H9 (cell line): ENCODE data around the gene SAMM50. TPM values are rescaled to one million over a fixed set of nuclear protein-coding genes. Genes with fewer than 3 reads are reported as not detected.

ENCODE experiments used
- DNase-seq: peaks from one replicate; pipeline ENCODE4 v3.0.0-alpha.2; 2017
- H2AFZ ChIP-seq: one replicate; pipeline ENCODE4 v1.6.1; 2013; ENCODE audit warnings: mild to moderate bottlenecking, low read length, control low read depth, moderate library complexity
- H2AK5ac ChIP-seq: 2 replicates; pipeline ENCODE4 v1.6.1; 2013; ENCODE audit warnings: low read length, control low read depth, mixed read lengths; ENCODE audit not compliant: insufficient read length
- H2BK120ac ChIP-seq: one replicate; pipeline ENCODE4 v1.6.1; 2013; ENCODE audit warnings: low read depth, mild to moderate bottlenecking, low read length, control low read depth, inconsistent platforms; ENCODE audit not compliant: poor library complexity, severe bottlenecking
- H2BK12ac ChIP-seq: 2 replicates; pipeline ENCODE4 v1.6.1; 2013; ENCODE audit warnings: low read length, control low read depth, mixed read lengths, low read depth; ENCODE audit not compliant: insufficient read length
- H2BK15ac ChIP-seq: 2 replicates; pipeline ENCODE4 v1.6.1; 2013; ENCODE audit warnings: low read depth, low read length, control low read depth
- H2BK20ac ChIP-seq: one replicate; pipeline ENCODE4 v1.6.1; 2013; ENCODE audit warnings: low read depth, mild to moderate bottlenecking, low read length, control low read depth, inconsistent platforms; ENCODE audit not compliant: poor library complexity, severe bottlenecking
- H2BK5ac ChIP-seq: 2 replicates; pipeline ENCODE4 v1.6.1; 2013; ENCODE audit warnings: low read length, control low read depth, mixed read lengths; ENCODE audit not compliant: insufficient read length
- H3K14ac ChIP-seq: 2 replicates; pipeline ENCODE4 v1.6.1; 2013; ENCODE audit warnings: low read length, control low read depth; ENCODE audit not compliant: insufficient read depth
- H3K18ac ChIP-seq: 2 replicates; pipeline ENCODE4 v1.6.1; 2013; ENCODE audit warnings: low read depth, mild to moderate bottlenecking, mixed read lengths, low read length, control low read depth; ENCODE audit not compliant: insufficient read length
- H3K23ac ChIP-seq: 2 replicates; pipeline ENCODE4 v1.6.1; 2013; ENCODE audit warnings: low read length, control low read depth, mixed read lengths, low read depth; ENCODE audit not compliant: insufficient read length
- H3K23me2 ChIP-seq: 2 replicates; pipeline ENCODE4 v1.6.1; 2013; ENCODE audit warnings: low read depth, mild to moderate bottlenecking, mixed read lengths, low read length, control low read depth; ENCODE audit not compliant: insufficient read length, poor library complexity, severe bottlenecking
- H3K27ac ChIP-seq: 2 replicates; pipeline ENCODE4 v1.5.1; 2013; ENCODE audit warnings: low read length, control low read depth, mixed read lengths, low read depth; ENCODE audit not compliant: insufficient read length
- H3K27me3 ChIP-seq: 2 replicates; pipeline ENCODE4 v1.6.1; 2013; ENCODE audit warnings: low read length, control low read depth, inconsistent platforms; ENCODE audit not compliant: insufficient read depth
- H3K4ac ChIP-seq: 2 replicates; pipeline ENCODE4 v1.6.1; 2013; ENCODE audit warnings: low read depth, mild to moderate bottlenecking, control low read depth, inconsistent platforms, low read length, moderate library complexity
- H3K4me1 ChIP-seq: 2 replicates; pipeline ENCODE4 v1.6.1; 2013; ENCODE audit warnings: low read length, control low read depth, inconsistent platforms; ENCODE audit not compliant: insufficient read depth
- H3K4me2 ChIP-seq: 2 replicates; pipeline ENCODE4 v1.6.1; 2013; ENCODE audit warnings: low read length, control low read depth, mixed read lengths; ENCODE audit not compliant: insufficient read length, insufficient read depth
- H3K56ac ChIP-seq: 2 replicates; pipeline ENCODE4 v1.6.1; 2013; ENCODE audit warnings: low read depth, mild to moderate bottlenecking, mixed read lengths, low read length, control low read depth; ENCODE audit not compliant: insufficient read length
- H3K79me1 ChIP-seq: 2 replicates; pipeline ENCODE4 v1.6.1; 2013; ENCODE audit warnings: low read depth, mild to moderate bottlenecking, moderate library complexity, low read length, control low read depth, inconsistent platforms; ENCODE audit not compliant: insufficient read depth, poor library complexity, severe bottlenecking
- H3K79me2 ChIP-seq: 2 replicates; pipeline ENCODE4 v1.6.1; 2013; ENCODE audit warnings: low read length, control low read depth, inconsistent platforms; ENCODE audit not compliant: insufficient read depth
- H3K9ac ChIP-seq: 2 replicates; pipeline ENCODE4 v1.6.1; 2013; ENCODE audit warnings: low read length, control low read depth, mixed read lengths; ENCODE audit not compliant: insufficient read length; ENCODE audit errors: extremely low read depth
- H3K9me3 ChIP-seq: one replicate; pipeline ENCODE4 v1.6.1; 2013; ENCODE audit warnings: low read depth, low read length, inconsistent platforms; ENCODE audit not compliant: control insufficient read depth
- H3T11ph ChIP-seq: one replicate; pipeline ENCODE4 v1.6.1; 2013; ENCODE audit warnings: mild to moderate bottlenecking, low read length, control low read depth, inconsistent platforms
- H4K20me1 ChIP-seq: one replicate; pipeline ENCODE4 v1.6.1; 2013; ENCODE audit not compliant: control insufficient read depth, insufficient read length, insufficient read depth
- H4K5ac ChIP-seq: 2 replicates; pipeline ENCODE4 v1.6.1; 2013; ENCODE audit warnings: low read depth, mild to moderate bottlenecking, mixed read lengths, low read length, control low read depth; ENCODE audit not compliant: insufficient read length
- H4K8ac ChIP-seq: replicated peaks from 2 replicates; pipeline ENCODE4 v1.6.1; 2013; ENCODE audit warnings: low read length, control low read depth, mixed read lengths, low read depth; ENCODE audit not compliant: insufficient read length
- H4K91ac ChIP-seq: 2 replicates; pipeline ENCODE4 v1.6.1; 2013; ENCODE audit warnings: low read depth, mild to moderate bottlenecking, moderate library complexity, mixed read lengths, low read length, control low read depth; ENCODE audit not compliant: insufficient read length
- H3K27ac Mint-ChIP-seq, 3 experiments: 2 replicates in 2 of 3; 3 replicates in 1 of 3; pipeline ENCODE4 v1.8.0; 2020 to 2021; ENCODE audit warnings: mixed read lengths in 3 of 3, mild to moderate bottlenecking in 1 of 3, moderate library complexity in 1 of 3
- H3K27me3 Mint-ChIP-seq: 2 replicates; pipeline ENCODE4 v1.8.0; 2021; ENCODE audit warnings: low read depth, mild to moderate bottlenecking, moderate library complexity, mixed read lengths
- H3K36me3 Mint-ChIP-seq, 3 experiments: 2 replicates in 2 of 3; 3 replicates in 1 of 3; pipeline ENCODE4 v1.8.0; 2020 to 2021; ENCODE audit warnings: low read depth in 3 of 3, mixed read lengths in 3 of 3; ENCODE audit not compliant: insufficient read depth in 1 of 3
- H3K4me1 Mint-ChIP-seq, 2 experiments: 2 replicates each; pipeline ENCODE4 v1.8.0; 2020; ENCODE audit warnings: mixed read lengths in 2 of 2
- H3K4me3 Mint-ChIP-seq, 2 experiments: 2 replicates in 1 of 2; 3 replicates in 1 of 2; pipeline ENCODE4 v1.8.0; 2020 to 2021; ENCODE audit warnings: mild to moderate bottlenecking in 2 of 2, mixed read lengths in 2 of 2, moderate library complexity in 1 of 2
- H3K9me3 Mint-ChIP-seq, 2 experiments: 2 replicates in 1 of 2; 3 replicates in 1 of 2; pipeline ENCODE4 v1.8.0; 2020; ENCODE audit warnings: mild to moderate bottlenecking in 2 of 2, mixed read lengths in 2 of 2, moderate library complexity in 1 of 2
- CTCF ChIP-seq: fragments of 200-600 bp; sonication (generic); conservative IDR thresholded peaks from 3 replicates; pipeline ENCODE4 v1.8.0; 2021; ENCODE audit warnings: antibody characterized with exemption, mild to moderate bottlenecking
- WGBS: extraction: QIAGEN DNeasy Blood & Tissue Kit; methylation state at CpG from one replicate; pipeline ENCODE4 v1.1.7; 2013; ENCODE audit warnings: missing lambda C conversion rate, low lambda C conversion rate, mixed read lengths; ENCODE audit not compliant: insufficient read length; ENCODE audit errors: extremely low coverage; 5-methylcytosine and 5-hydroxymethylcytosine counted together
- total RNA-seq: library from RNA; stranded (reverse); gene quantifications from 2 replicates; pipeline ENCODE4 v1.2.1, GENCODE V29; 2021

Gene SAMM50
- total RNA-seq, 1 experiment from 2014 or later: 57.2 TPM

- H4K5ac ChIP-seq: no peak overlapping the region
- no peaks in the 10 kb centered on the region for H3K79me2 ChIP-seq
- no peak overlapping the region for H2BK15ac ChIP-seq
- H3K56ac ChIP-seq: no peak overlapping the region
- H3K4me1 ChIP-seq: no peaks in the 10 kb centered on the region
- no peaks in the 10 kb centered on the region for H3K23me2 ChIP-seq
- no peak overlapping the region for H2BK5ac ChIP-seq
- no peak overlapping the region for H2BK120ac ChIP-seq
- no peak overlapping the region for H3K14ac ChIP-seq
- Mint-ChIP-seq H3K4me3 (no peak overlapping the region), H3K27ac (no peak overlapping the region; a peak in 1 of 7 replicates), H3K27me3 (no peaks in the 10 kb centered on the region), H3K9me3 (no peaks in the 10 kb centered on the region), H3K36me3 (peaks cover 12 to 80% (median 80%) of the 10 kb centered on the region in 3 experiments; a peak in 6 of 7 replicates), H3K4me1 (peaks cover 4 to 6% of the 10 kb centered on the region in 2 experiments; a peak in 3 of 4 replicates)
- H3T11ph ChIP-seq: no peak overlapping the region
- no peaks in the 10 kb centered on the region for H3K27me3 ChIP-seq
- DNase-seq: no peak
- no peak overlapping the region for H3K9ac ChIP-seq
- no peak for TF ChIP-seq CTCF
- H3K4ac ChIP-seq: no peak overlapping the region
- no peak overlapping the region for H3K4me2 ChIP-seq
- H4K91ac ChIP-seq: no peak overlapping the region
- no peak overlapping the region for H3K18ac ChIP-seq
- H3K27ac ChIP-seq: no peak overlapping the region
- H3K9me3 ChIP-seq: no peaks in the 10 kb centered on the region
- H2AFZ ChIP-seq: no peak overlapping the region
- no CpG with 5 or more reads among the region's 11 CpGs for WGBS
- H3K79me1 ChIP-seq: no peaks in the 10 kb centered on the region
- H4K8ac ChIP-seq: no peak overlapping the region
- H4K20me1 ChIP-seq: no peaks in the 10 kb centered on the region
- no peak overlapping the region for H2AK5ac ChIP-seq
- no peak overlapping the region for H3K23ac ChIP-seq
- H2BK12ac ChIP-seq: no peak overlapping the region
- H2BK20ac ChIP-seq: no peak overlapping the region
Observed at GRCh38 chr22:43991316-43992020, 36.2 kb downstream of the SAMM50 start.
